Breast epithelium (tissue), 3 donors: ENCODE data around the gene PITX2.

Experiments
- POLR2A ChIP-seq: fragments of 450-650 bp; IDR thresholded peaks from one replicate; pipeline ENCODE4 v1.6.1; 2016; ENCODE audit warnings: antibody characterized with exemption, mild to moderate bottlenecking, moderate library complexity
- POLR2AphosphoS5 ChIP-seq, 3 donors: sonication (generic); formaldehyde crosslinking; IDR thresholded peaks; one replicate each; pipeline ENCODE4 v1.6.1; 2017; ENCODE audit warnings: antibody characterized with exemption in 3 of 3
- TF ChIP-seq, protein P1 (sequence below), 3 donors: fragments of 450-650 bp; IDR thresholded peaks; one replicate each; pipeline ENCODE4 v1.5.1; 2016 to 2017; ENCODE audit warnings: antibody characterized with exemption in 3 of 3, mild to moderate bottlenecking in 3 of 3, moderate library complexity in 3 of 3

DNA sequence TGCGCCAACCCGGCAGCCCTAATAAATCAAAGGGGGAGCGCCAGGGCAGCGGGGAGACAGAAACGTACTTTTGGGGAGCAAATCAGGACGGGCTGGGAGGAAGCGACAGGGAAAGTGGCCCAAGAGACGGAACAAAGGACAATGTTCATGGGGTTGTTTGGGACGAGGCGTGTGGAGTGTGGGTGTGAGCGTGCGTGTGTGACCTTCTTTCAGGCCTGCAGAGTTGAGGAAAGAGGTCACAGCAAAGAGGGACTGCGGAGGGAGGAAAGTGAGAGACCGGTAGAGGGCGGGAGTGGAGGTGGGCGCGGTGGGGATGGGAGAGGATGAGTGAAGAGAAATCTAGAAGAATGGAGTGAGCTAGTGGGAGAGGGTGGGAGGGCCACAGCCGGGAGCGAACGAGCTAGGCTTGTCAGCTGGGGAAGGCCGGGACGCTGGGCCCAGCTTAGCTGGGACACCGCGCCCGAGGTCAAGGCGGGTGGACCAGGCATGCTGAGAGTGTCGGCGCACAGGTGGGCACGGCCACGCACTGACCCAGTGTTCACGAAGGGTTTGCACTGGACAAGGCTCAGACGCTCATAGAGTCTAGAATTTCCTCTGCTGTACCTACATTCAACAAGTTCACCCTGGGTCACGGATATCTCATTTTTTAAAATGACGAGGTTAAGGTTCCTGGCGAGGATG, 14.7 kb upstream of the PITX2 start:
- TF ChIP-seq POLR2A (no peak), POLR2AphosphoS5 (IDR thresholded peaks at IDR 0.05) (no peak)
- TF ChIP-seq, protein P1, sequence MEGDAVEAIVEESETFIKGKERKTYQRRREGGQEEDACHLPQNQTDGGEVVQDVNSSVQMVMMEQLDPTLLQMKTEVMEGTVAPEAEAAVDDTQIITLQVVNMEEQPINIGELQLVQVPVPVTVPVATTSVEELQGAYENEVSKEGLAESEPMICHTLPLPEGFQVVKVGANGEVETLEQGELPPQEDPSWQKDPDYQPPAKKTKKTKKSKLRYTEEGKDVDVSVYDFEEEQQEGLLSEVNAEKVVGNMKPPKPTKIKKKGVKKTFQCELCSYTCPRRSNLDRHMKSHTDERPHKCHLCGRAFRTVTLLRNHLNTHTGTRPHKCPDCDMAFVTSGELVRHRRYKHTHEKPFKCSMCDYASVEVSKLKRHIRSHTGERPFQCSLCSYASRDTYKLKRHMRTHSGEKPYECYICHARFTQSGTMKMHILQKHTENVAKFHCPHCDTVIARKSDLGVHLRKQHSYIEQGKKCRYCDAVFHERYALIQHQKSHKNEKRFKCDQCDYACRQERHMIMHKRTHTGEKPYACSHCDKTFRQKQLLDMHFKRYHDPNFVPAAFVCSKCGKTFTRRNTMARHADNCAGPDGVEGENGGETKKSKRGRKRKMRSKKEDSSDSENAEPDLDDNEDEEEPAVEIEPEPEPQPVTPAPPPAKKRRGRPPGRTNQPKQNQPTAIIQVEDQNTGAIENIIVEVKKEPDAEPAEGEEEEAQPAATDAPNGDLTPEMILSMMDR (IDR thresholded peaks at IDR 0.05): no peak
